Stimulated activated CD4-positive, alpha-beta T cell treated with anti-CD3 and anti-CD28 coated beads, Interleukin-2, amount 100 ng/mL, for 24 hours (primary cell): ENCODE data around the gene POF1B.
"Not testable (repeated sequence)": the region's sequence is repeated elsewhere in the genome, so short reads cannot be mapped to it uniquely, and the experiment has no call there.

Experiments
- DNase-seq, 2 donors: peaks; one replicate each; pipeline ENCODE4 v3.0.0-alpha.2; 2020

The POF1B gene, protein sequence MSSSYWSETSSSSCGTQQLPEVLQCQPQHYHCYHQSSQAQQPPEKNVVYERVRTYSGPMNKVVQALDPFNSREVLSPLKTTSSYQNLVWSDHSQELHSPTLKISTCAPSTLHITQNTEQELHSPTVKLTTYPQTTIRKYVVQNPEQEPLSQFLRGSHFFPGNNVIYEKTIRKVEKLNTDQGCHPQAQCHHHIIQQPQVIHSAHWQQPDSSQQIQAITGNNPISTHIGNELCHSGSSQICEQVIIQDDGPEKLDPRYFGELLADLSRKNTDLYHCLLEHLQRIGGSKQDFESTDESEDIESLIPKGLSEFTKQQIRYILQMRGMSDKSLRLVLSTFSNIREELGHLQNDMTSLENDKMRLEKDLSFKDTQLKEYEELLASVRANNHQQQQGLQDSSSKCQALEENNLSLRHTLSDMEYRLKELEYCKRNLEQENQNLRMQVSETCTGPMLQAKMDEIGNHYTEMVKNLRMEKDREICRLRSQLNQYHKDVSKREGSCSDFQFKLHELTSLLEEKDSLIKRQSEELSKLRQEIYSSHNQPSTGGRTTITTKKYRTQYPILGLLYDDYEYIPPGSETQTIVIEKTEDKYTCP

DNA sequence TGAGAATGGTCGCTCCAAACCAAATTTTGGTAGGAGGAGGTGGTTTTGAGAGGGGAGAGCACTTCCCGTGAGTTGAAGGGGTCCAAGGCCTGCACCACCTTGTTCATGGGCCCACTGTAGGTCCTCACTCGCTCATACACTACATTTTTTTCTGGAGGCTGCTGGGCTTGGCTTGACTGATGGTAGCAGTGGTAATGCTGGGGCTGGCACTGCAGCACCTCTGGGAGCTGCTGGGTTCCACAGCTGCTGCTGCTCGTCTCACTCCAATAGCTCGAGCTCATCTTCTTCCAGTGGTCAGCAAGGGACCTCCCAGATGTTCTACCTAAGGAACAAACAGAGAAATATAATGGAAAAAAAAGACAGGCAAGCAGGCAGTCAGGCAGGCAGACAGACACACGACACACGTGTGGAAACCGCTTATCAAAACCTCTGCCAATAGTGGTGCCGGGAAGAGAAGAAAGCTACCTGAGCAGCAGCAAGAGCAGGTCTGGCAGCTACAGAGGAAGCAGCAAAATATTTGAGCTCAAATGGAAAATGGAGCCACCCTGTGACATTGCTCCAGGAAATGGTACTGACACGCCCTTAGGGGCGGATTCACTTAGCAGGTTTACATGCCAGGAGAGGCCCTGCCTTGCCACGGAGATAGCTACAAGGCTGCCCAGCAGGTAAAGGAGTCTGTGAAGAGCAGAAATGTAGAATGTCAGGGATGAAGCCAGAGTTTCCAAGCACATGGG is at the start of gene POF1B:
Gene POF1B, minus strand, starts transcription at position 492 of the 734 bp plus-strand sequence. Its CDS starts 211 bp downstream, at position 281.
- DNase-seq, result no peak

DNA sequence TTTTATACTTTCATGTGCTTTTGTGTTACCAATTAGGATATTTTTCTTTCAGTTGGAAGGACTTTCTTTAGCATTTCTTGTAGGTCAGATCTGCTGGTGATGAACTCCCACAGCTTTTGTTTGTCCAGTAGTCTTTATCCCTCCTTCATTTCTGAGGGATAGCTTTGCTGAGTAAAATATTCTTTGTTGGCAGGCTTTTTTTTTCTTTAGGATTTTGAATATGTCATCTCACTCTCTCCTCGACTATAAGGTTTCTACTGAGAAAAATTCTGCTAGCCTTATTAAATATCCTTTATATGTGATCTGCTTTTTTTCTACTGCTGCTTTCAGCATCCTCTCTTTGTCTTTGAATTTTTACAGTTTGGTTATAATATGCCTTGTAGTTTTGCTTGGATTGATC is 49.6 kb upstream of the POF1B start:
- no peak for DNase-seq

DNA sequence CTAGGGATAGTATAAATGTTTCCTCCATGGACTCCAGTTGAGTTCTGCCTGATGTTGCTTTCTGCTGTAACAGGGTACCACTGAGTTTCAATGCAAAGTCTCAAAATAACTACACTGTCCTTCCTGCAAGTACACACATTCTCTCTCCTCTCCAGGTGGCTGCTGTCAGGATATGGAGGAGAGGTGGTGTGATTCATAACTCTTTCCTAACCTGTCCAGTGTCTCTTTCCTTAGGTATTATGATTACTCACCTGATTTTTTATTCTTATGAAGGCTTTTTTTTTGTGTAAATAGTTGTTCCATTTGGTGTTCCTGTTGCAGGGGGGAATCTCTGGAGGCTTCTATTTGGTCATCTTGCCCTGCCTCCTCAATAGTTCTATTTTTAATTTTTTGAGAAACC is 39.8 kb upstream of the POF1B start:
- no peak for DNase-seq

DNA sequence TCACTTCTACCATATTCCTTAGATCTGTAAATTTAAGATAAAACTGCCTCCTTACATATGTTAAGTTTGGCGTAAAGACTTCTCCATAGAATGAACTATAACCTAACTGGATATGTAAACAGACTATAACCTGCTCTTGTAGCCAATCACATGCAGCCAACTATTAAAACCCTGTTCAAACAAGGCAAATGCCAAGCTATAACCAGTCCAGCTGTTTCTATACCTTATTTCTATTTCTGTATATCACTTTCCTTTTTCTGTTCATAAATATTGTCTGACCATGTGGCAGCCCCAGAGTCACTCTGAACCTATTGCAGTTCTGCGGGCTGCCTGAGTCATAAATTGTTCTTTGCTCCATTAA is 12.4 kb upstream of the POF1B start:
- DNase-seq, result no peak

- no peak for DNase-seq
Measured at GRCh38 chrX:85391185-85391877, 11.9 kb upstream of the POF1B start.

GRCh38 chrX:85381602-85382001 is 2.1 kb upstream of the POF1B start:
- DNase-seq, result no peak

DNA sequence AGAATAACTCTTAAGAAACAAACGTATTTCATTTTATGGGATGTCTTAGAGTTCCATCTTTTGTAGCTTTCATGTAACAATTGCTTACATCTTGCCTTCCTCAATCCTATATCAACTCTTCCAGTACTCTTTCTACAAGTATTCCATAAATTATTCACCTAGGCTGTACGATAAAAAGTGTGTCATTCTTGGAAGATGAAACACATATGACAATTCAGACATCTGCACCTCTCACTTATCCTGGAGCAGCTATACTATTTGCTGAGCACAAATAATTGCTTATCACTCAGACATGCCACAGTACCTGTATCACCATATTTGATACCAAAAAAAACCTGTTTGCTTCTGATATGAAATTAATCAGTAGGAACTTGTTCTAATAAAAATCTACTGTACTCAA is 1.0 kb downstream of the POF1B start:
- no peak for DNase-seq

GRCh38 chrX:85375333-85375738 is 4.1 kb downstream of the POF1B start:
- DNase-seq, result no peak

DNA sequence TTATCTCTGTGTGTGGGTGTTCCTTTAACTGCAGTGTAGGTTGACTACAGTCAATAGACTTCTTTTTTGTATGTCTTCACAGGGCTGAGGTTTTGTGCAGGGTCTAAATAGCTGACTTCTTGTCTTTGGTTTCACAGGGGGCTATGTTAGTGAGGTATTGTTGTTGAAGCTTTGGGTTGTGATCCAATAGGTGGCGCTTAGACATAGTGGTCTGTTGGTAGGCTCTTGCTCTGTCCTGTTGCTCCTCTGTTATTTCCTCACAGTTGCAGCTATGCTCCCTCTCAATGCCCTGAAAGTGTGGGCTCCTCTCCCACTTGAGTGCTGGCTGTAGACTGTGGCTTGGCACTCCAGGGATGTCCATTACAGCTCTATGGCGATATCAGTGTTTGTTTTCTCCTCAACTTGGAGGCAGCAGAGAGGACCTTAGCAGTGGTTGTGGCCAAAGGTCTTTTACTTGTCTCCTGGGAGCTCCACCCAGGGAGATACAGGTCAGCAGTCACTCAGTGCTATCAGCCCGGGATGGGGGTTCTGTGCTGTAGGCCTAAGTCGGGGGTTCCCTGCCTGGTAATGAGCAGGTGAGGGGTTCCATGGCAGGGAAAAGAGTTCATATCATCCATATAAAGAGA is 14.0 kb downstream of the POF1B start:
- no peak for DNase-seq

DNA sequence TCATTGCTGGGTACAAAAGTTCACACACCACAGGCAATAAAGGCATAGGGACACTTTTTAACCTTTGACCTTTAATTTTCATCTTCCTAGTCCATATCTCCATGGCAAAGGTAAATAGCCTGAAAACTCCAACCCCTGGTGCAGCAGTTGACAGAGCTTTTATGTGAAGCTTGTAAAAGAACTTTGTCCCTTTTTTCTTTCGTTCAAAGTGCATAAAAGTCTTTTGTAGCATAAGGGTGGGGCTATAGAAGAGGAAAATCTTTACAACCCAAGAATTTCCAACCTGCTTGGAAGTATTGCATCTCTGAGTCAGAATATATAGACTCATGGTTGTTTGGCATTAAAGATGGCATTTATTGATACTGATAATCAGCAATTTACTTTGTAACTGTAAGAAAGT is 20.4 kb downstream of the POF1B start:
- no peak for DNase-seq

- no peak for DNase-seq
Measured at GRCh38 chrX:85345523-85345922, 33.9 kb downstream of the POF1B start.

DNA sequence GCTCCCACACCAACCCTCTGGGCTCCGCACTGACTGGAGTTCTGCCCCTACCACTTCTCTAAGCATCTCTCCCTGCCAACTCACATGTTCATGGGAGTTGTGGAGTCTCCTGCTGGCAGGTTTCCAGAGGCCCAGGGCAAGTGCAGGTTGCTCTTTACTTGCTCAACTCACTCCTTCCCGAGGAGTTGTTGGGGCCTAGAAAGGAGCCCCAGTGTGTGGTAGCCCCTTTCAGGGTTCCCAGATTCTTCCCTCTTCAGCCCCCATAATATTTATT is 52.5 kb downstream of the POF1B start:
- DNase-seq, result no peak

- DNase-seq, result no peak
Measured at GRCh38 chrX:85326234-85327059, 53.0 kb downstream of the POF1B start.

DNA sequence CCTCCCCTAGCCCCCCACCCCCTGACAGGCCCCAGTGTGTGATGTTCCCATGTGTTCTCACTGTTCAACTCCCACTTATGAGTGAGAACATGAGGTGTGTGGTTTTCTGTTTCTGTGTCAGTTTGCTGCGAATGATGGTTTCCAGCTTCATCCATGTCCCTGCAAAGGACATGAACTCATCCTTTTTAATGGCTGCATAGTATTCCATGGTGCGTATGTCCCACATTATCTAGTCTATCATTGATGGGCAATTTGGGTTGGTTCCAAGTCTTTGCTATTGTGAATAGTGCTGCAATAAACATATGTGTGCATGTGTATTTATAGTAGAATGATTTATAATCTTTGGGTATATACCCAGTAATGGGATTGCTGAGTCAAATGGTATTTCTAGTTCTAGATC is 68.1 kb downstream of the POF1B start:
- DNase-seq, result not testable (repeated sequence)

DNA sequence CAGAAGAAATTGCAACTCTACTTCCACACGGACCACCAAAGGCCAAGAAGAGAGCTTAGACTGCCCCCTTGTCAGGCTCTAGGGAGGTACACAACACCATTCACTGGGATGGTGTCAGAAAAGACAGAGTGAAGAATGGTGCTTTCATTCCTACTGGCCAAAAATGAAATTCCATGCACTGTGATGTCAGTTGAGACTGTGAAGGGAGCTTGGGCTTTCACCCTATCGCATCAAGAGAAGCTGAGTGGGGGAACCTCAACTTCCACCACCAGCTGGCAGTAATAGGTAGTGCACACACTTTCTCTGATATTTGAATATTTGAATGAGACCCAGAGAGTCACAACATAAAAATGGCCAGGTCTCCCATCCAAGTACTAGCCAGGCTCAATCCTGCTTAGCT is 69.7 kb downstream of the POF1B start:
- DNase-seq, result no peak

DNA sequence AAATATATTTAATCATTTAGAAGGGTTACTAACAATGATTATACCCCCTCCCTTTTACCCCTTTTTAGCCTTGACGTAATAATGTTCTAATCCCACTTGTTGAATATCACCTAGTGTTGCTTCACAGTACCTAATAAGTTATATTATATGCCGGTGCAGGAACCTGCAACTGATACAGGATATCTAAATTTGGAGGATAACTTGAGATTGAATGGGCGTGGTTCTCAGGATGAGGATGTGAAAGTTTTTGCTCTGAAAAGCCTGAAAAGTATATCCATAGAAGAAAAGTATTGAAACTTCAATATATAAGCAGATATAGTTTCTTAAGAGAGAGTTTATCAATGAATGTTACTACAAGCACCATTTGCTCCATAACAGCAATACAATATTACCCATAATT is 75.9 kb downstream of the POF1B start:
- DNase-seq, result no peak

DNA sequence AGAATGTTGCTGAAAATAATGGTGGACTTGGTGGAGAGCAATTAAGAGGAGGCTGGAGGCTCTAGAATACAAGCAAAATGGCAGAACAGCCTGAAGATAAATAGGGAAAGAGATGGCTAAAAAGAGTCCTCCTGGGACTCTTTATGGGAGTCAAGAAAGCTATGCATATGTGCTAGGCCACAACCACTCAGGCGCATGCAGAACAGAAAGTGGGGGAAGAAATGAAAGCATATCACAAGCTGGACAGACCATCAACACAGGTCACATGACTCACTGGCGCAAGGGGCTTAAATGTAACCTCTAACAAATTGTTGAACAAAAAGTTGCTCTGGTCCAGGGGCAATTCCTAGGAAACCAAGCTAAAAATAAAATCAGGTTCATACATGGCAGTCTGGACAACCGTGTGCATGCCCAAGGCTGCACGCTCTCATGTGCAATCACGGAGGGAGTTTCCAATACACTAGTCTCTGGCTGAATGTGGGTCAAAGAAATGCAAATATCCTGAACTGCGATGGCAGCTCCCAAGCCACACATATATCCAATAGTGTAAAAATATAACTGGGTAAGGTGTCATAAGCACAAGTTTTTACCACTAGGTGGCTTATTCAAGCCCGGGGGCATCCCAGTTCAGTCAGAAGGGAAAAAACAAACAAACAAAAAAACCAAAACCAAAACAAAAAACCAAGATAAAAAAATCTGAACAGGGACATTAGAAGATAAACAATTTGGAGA is 90.3 kb downstream of the POF1B start:
- DNase-seq, result no peak

DNA sequence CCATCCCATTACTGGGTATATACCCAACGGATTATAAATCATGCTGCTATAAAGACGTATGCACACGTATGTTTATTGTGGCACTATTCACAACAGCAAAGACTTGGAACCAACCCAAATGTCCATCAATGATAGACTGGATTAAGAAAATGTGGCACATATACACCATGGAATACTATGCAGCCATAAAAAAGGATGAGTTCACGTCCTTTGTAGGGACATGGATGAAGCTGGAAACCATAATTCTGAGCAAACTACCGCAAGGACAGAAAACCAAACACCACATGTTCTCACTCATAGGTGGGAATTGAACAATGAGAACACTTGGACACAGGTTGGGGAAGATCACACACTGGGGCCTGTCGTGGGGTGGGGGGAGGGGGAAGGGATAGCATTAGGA is 94.2 kb downstream of the POF1B start:
- not testable (repeated sequence) for DNase-seq

DNA sequence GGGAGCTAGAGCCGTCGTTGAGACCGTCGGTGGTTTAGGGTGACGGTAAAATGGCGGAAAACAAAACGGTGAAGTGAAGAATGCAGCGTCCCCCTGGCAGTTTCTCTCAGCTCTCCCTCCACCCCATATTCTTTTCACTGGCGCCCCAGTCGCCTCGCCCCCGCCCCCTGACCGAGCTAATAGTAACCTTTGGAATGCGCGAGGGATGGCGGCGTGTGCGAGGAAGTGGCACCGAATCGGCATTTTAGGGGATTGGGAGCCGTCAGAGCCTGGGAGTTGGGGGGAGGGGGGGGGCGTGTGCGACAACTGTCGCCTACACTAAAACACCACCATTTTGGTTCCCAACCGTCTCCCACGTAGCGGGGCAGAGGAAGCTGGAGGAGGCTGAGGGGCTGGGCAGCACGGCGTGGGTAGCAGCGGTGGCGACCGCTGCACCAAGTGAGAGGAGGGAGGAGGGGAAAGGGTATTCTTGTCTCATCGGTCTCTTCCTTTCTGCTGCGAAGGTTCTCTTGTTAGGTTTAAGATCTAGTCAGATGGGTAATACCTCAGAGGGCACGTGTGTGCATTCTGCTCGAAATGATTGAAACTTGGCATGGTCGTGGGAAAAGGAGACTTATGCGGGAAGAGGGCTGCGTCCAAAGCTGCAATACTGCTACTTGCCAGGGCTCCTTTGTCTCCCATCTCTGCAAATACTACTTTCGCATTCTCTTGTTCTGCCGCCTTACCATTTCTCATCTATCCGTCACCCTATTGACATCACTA is 134.8 kb downstream of the POF1B start:
- peak in 1 of 2 donors; percentile 0 for DNase-seq

DNA sequence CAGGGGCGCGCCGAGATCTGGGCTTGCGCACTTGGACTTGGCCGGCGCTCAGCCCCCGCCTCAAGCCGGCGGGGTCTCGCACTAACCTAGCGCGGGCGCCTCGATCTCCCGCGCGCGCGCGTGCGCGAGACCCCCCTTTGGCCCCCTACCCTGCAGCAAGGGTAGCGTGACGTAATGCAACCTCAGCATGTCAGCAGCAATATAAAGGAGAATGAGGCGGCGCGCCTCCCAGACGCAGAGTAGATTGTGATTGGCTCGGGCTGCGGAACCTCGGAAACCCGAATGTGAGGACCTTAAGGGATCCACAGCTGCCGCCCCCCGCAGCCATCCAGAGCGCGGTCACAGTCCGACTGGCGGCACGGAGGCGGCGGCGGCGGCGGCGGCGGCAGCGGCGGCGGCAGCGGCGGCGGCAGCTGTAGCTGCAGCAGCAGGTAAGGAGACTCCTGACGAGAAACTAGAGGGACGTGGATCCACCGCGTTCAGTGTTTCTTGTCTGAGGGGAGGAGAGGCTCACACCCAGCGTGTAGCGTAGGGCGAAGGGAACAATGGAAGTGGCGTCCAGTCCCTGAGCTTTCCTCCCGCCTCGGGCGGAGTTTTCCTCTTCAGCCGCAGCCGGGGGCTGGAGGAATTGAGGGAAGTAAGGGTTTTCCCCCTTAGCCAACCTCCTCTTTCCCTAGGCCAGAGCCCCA is 135.6 kb downstream of the POF1B start, which contains the start of the genes SATL1 and ZNF711:
Gene SATL1, minus strand, starts transcription at position 19 of the 689 bp plus-strand sequence. CDS start 134,811 bp downstream, outside the sequence.
Gene ZNF711, plus strand, starts transcription at position 231 of the 689 bp plus-strand sequence. CDS start 3,582 bp downstream, outside the sequence.
- DNase-seq, result peak in 1 of 2 donors; percentile 10
